Fibroblast of pulmonary artery (primary cell): ENCODE measurements around the gene KPRP.

Experiments used
- DNase-seq: peaks from one replicate; pipeline ENCODE4 v3.0.0-alpha.2; 2010; ENCODE audit warnings: low read depth
- H3K4me3 ChIP-seq: replicated peaks from 2 replicates; pipeline ENCODE4 v1.5.1; 2011; ENCODE audit warnings: low read depth, mild to moderate bottlenecking, control low read depth, low read length, moderate library complexity
- CTCF ChIP-seq: IDR thresholded peaks from 2 replicates; pipeline ENCODE4 v1.5.1; 2011; ENCODE audit warnings: mild to moderate bottlenecking, control low read depth, low read length, inconsistent platforms; ENCODE audit errors: missing control alignments

Gene KPRP

GRCh38 chr1:152768847-152769533 is 11.2 kb downstream of the KPRP start:
- H3K4me3 ChIP-seq = no peak overlapping the region
- TF ChIP-seq CTCF = no peak
- DNase-seq = no peak

- TF ChIP-seq CTCF = no peak
- no peak overlapping the region for H3K4me3 ChIP-seq
- DNase-seq = no peak
Measured at GRCh38 chr1:152770411-152770810, 12.6 kb downstream of the KPRP start.

- TF ChIP-seq CTCF = no peak
- no peak for DNase-seq
- H3K4me3 ChIP-seq = no peak within 1 kb of the TSS
Measured at GRCh38 chr1:152774875-152775274, 17.1 kb downstream of the KPRP start, which contains the start of gene LCE1F. LCE1F (plus strand) TSS chr1:152775140; CDS start chr1:152776372, 1,232 bp downstream.

GRCh38 chr1:152776361-152776760 is 18.5 kb downstream of the KPRP start:
- no peak for DNase-seq
- no peak for TF ChIP-seq CTCF
- no peak overlapping the region for H3K4me3 ChIP-seq

- DNase-seq = no peak
- no peak overlapping the region for H3K4me3 ChIP-seq
- TF ChIP-seq CTCF = no peak
Measured at GRCh38 chr1:152777510-152778137, 19.8 kb downstream of the KPRP start.

GRCh38 chr1:152783095-152783494 is 25.3 kb downstream of the KPRP start:
- H3K4me3 ChIP-seq = no peak overlapping the region
- no peak for DNase-seq

More at GRCh38 chr1:152783095-152783494, 25.3 kb downstream of the KPRP start:
- no peak for TF ChIP-seq CTCF
